ENCODE results near the gene NDUFA3.

Gene NDUFA3

GRCh38 chr19:54149021-54149812 lies 46.6 kb downstream of the NDUFA3 start:
- Histone ChIP-seq H3K36me3 (ENCODE audit: control insufficient read depth, insufficient read depth, low read length) (no peaks in the 10 kb centered on the region), H3K4me1 (no peaks in the 10 kb centered on the region), H3K4me2 (ENCODE audit: low read length) (no peak overlapping the region), H3K9me3 (ENCODE audit: control insufficient read depth, low read length) (no peaks in the 10 kb centered on the region), H3K27ac (no peak overlapping the region), H3K4me3 (ENCODE audit: low read depth, low read length) (no peak overlapping the region), H3K27me3 (ENCODE audit: control insufficient read depth, insufficient read depth, low read length) (no peaks in the 10 kb centered on the region), H2AFZ (no peak overlapping the region), H3K9ac (no peak overlapping the region), H3K79me2 (no peaks in the 10 kb centered on the region)
- TF ChIP-seq CTCF (IDR thresholded peaks at IDR 0.05), result no peak

GRCh38 chr19:54151362-54152035 lies 48.8 kb downstream of the NDUFA3 start:
- Histone ChIP-seq H3K9ac (no peak overlapping the region), H3K4me2 (ENCODE audit: low read length) (no peak overlapping the region), H3K79me2 (no peaks in the 10 kb centered on the region), H3K27ac (no peak overlapping the region), H3K36me3 (ENCODE audit: control insufficient read depth, insufficient read depth, low read length) (no peaks in the 10 kb centered on the region), H3K27me3 (ENCODE audit: control insufficient read depth, insufficient read depth, low read length) (no peaks in the 10 kb centered on the region), H3K4me1 (no peaks in the 10 kb centered on the region), H3K4me3 (ENCODE audit: low read depth, low read length) (no peak overlapping the region), H3K9me3 (ENCODE audit: control insufficient read depth, low read length) (no peaks in the 10 kb centered on the region), H2AFZ (no peak overlapping the region)
- no peak for TF ChIP-seq CTCF (IDR thresholded peaks at IDR 0.05)

GRCh38 chr19:54152267-54152666 lies 49.6 kb downstream of the NDUFA3 start:
- no peaks in the 10 kb centered on the region for H3K4me1 ChIP-seq
- H3K27me3 ChIP-seq (ENCODE audit: control insufficient read depth, insufficient read depth, low read length), result no peaks in the 10 kb centered on the region
- no peak overlapping the region for H3K27ac ChIP-seq
- H3K9ac ChIP-seq, result no peak overlapping the region
- no peak overlapping the region for H3K4me3 ChIP-seq (ENCODE audit: low read depth, low read length)
- H3K36me3 ChIP-seq (ENCODE audit: control insufficient read depth, insufficient read depth, low read length), result no peaks in the 10 kb centered on the region
- no peak overlapping the region for H2AFZ ChIP-seq
- H3K9me3 ChIP-seq (ENCODE audit: control insufficient read depth, low read length), result no peaks in the 10 kb centered on the region
- no peak overlapping the region for H3K4me2 ChIP-seq (ENCODE audit: low read length)
- H3K79me2 ChIP-seq, result no peaks in the 10 kb centered on the region
- no peak for TF ChIP-seq CTCF (IDR thresholded peaks at IDR 0.05)

GRCh38 chr19:54152878-54153524 lies 50.3 kb downstream of the NDUFA3 start:
- no peaks in the 10 kb centered on the region for H3K36me3 ChIP-seq (ENCODE audit: control insufficient read depth, insufficient read depth, low read length)
- peaks cover under 1% of the 10 kb centered on the region for H3K79me2 ChIP-seq
- H3K9ac ChIP-seq, result no peak overlapping the region
- no peaks in the 10 kb centered on the region for H3K4me1 ChIP-seq
- no peak overlapping the region for H2AFZ ChIP-seq
- H3K9me3 ChIP-seq (ENCODE audit: control insufficient read depth, low read length), result no peaks in the 10 kb centered on the region
- no peak overlapping the region for H3K4me3 ChIP-seq (ENCODE audit: low read depth, low read length)
- H3K27me3 ChIP-seq (ENCODE audit: control insufficient read depth, insufficient read depth, low read length), result no peaks in the 10 kb centered on the region
- H3K4me2 ChIP-seq (ENCODE audit: low read length), result no peak overlapping the region
- no peak for TF ChIP-seq CTCF (IDR thresholded peaks at IDR 0.05)
- H3K27ac ChIP-seq, result no peak overlapping the region

Data from parathyroid adenoma (tissue), 2 donors.